SK-N-SH (cell line): Measurements from ENCODE around the gene ARPC5L. TPM values are rescaled to one million over a fixed set of nuclear protein-coding genes. Genes with fewer than 3 reads are reported as not detected.

Experiments
- CTCF ChIA-PET: fragments of 300-600, 350-600 bp; formaldehyde crosslinking; extraction: SDS; loops from one replicate; lab custom pipeline; 2021; lab: Yijun Ruan, JAX
- POLR2A ChIA-PET: fragments of 350-600 bp; sonication (Branson Sonifier 250); formaldehyde crosslinking; extraction: SDS; loops from one replicate; lab custom pipeline; 2020; ENCODE audit warnings: antibody characterized with exemption, inconsistent platforms; lab: Yijun Ruan, JAX
- DNase-seq: peaks from one replicate; pipeline ENCODE4 v3.0.0; 2012
- H2AFZ ChIP-seq: fragments of 200-600 bp; sonication (generic); 2 replicates; pipeline ENCODE4 v1.8.1; 2016; ENCODE audit warnings: antibody characterized with exemption, mild to moderate bottlenecking, low read depth
- H3F3A ChIP-seq: fragments of 200-600 bp; sonication (generic); replicated peaks from 2 replicates; pipeline ENCODE3; 2016; ENCODE audit warnings: antibody characterized with exemption, mild to moderate bottlenecking; ENCODE audit not compliant: insufficient read depth
- H3K27ac ChIP-seq, 2 experiments: fragments of 200-500 bp in 1 of 2; fragments of 200-600 bp in 1 of 2; sonication (Bioruptor generic) in 1 of 2; sonication (generic), shearing (Covaris generic) in 1 of 2; 2 replicates each; pipeline versions ENCODE4 v1.5.1 to v1.6.1; 2014 to 2016; ENCODE audit warnings: low read depth in 2 of 2, inconsistent platforms in 1 of 2, low read length in 1 of 2, mild to moderate bottlenecking in 1 of 2, mixed read lengths in 1 of 2
- H3K27me3 ChIP-seq: fragments of 200-600 bp; sonication (generic), shearing (Covaris generic); 2 replicates; pipeline ENCODE4 v1.6.1; 2016; ENCODE audit warnings: mixed run types; ENCODE audit not compliant: insufficient read depth
- H3K36me3 ChIP-seq, 2 experiments: fragments of 200-500 bp in 1 of 2; fragments of 200-600 bp in 1 of 2; sonication (Bioruptor generic) in 1 of 2; sonication (generic) in 1 of 2; replicated peaks in 1 of 2; 2 replicates each; pipeline versions ENCODE3 to v1.5.1; 2014 to 2016; ENCODE audit warnings: low read length in 1 of 2, mild to moderate bottlenecking in 1 of 2; ENCODE audit not compliant: insufficient read depth in 2 of 2, control insufficient read depth in 1 of 2
- H3K4me1 ChIP-seq, 2 experiments: fragments of 200-500 bp in 1 of 2; fragments of 200-600 bp in 1 of 2; sonication (Bioruptor generic) in 1 of 2; sonication (generic), shearing (Covaris generic) in 1 of 2; 2 replicates each; pipeline versions ENCODE4 v1.5.1 to v1.6.1; 2014 to 2016; ENCODE audit warnings: low read depth in 1 of 2, low read length in 1 of 2, mixed run types in 1 of 2; ENCODE audit not compliant: insufficient read depth in 2 of 2, control insufficient read depth in 1 of 2
- H3K4me2 ChIP-seq: fragments of 200-600 bp; sonication (generic), shearing (Covaris generic); 2 replicates; pipeline ENCODE4 v1.6.1; 2017; ENCODE audit warnings: mixed run types
- H3K4me3 ChIP-seq, 2 experiments: fragments of 200-500 bp in 1 of 2; fragments of 200-600 bp in 1 of 2; sonication (Bioruptor generic) in 1 of 2; sonication (generic), shearing (Covaris generic) in 1 of 2; 2 replicates each; pipeline versions ENCODE4 v1.5.1 to v1.8.1; 2014 to 2016; ENCODE audit warnings: low read depth in 2 of 2, inconsistent platforms in 1 of 2, low read length in 1 of 2, mild to moderate bottlenecking in 1 of 2, mixed read lengths in 1 of 2, moderate library complexity in 1 of 2
- H3K79me2 ChIP-seq: fragments of 200-600 bp; sonication (generic); 2 replicates; pipeline ENCODE4 v1.8.1; 2017; ENCODE audit warnings: mild to moderate bottlenecking; ENCODE audit not compliant: insufficient read depth
- H3K9ac ChIP-seq: fragments of 200-600 bp; sonication (generic); 2 replicates; pipeline ENCODE4 v1.6.1; 2017; ENCODE audit warnings: mixed run types
- H3K9me2 ChIP-seq: fragments of 200-600 bp; sonication (generic); 2 replicates; pipeline ENCODE4 v1.6.1; 2017; ENCODE audit warnings: mixed run types
- H3K9me3 ChIP-seq: fragments of 200-600 bp; sonication (generic); 2 replicates; pipeline ENCODE4 v1.6.1; 2017; ENCODE audit warnings: mixed run types, mild to moderate bottlenecking, moderate library complexity
- H4K20me1 ChIP-seq: fragments of 200-600 bp; sonication (generic); 2 replicates; pipeline ENCODE4 v1.6.1; 2017; ENCODE audit warnings: mild to moderate bottlenecking, mixed run types; ENCODE audit not compliant: insufficient read depth
- EP300 ChIP-seq, 2 experiments: IDR thresholded peaks; 2 replicates each; pipeline versions ENCODE4 v1.4.0 to v1.6.1; 2012; ENCODE audit warnings: borderline replicate concordance in 1 of 2, low read depth in 1 of 2, low read length in 1 of 2
- FOXJ3 ChIP-seq: sonication (generic); formaldehyde crosslinking; IDR thresholded peaks from 2 replicates; pipeline ENCODE4 v1.5.1; 2020; ENCODE audit warnings: mild to moderate bottlenecking, missing genetic modification reagents
- FOXM1 ChIP-seq: IDR thresholded peaks from 2 replicates; pipeline ENCODE4 v1.4.0; 2012; ENCODE audit warnings: low read depth, mild to moderate bottlenecking
- GABPA ChIP-seq: IDR thresholded peaks from 2 replicates; pipeline ENCODE4 v1.4.0; 2012; ENCODE audit warnings: low read depth, mild to moderate bottlenecking
- JUND ChIP-seq: IDR thresholded peaks from 2 replicates; pipeline ENCODE4 v1.4.0; 2012
- MEF2A ChIP-seq: IDR thresholded peaks from 2 replicates; pipeline ENCODE4 v1.4.0; 2012; ENCODE audit warnings: low read depth, borderline replicate concordance
- MXI1 ChIP-seq: IDR thresholded peaks from 2 replicates; pipeline ENCODE4 v1.6.1; 2012; ENCODE audit warnings: mild to moderate bottlenecking, low read depth, low read length, improper control_type of control experiment
- NFIC ChIP-seq: IDR thresholded peaks from 2 replicates; pipeline ENCODE4 v1.4.0; 2012; ENCODE audit warnings: borderline replicate concordance
- POLR2AphosphoS5 ChIP-seq: IDR thresholded peaks from 2 replicates; pipeline ENCODE4 v1.6.1; 2012; ENCODE audit warnings: low read depth, low read length
- RAD21 ChIP-seq: IDR thresholded peaks from 2 replicates; pipeline ENCODE4 v1.6.1; 2012; ENCODE audit warnings: mild to moderate bottlenecking, low read length
- RXRA ChIP-seq: IDR thresholded peaks from 2 replicates; pipeline ENCODE4 v1.4.0; 2012; ENCODE audit warnings: low read depth, mild to moderate bottlenecking, borderline replicate concordance
- TAF1 ChIP-seq: IDR thresholded peaks from 2 replicates; pipeline ENCODE4 v1.6.1; 2012; ENCODE audit warnings: low read depth, mild to moderate bottlenecking, low read length, moderate library complexity, borderline replicate concordance
- TCF12 ChIP-seq: IDR thresholded peaks from 2 replicates; pipeline ENCODE4 v1.4.0; 2012
- TEAD4 ChIP-seq: IDR thresholded peaks from 2 replicates; pipeline ENCODE4 v1.4.0; 2012; ENCODE audit warnings: mild to moderate bottlenecking, borderline replicate concordance; ENCODE audit not compliant: insufficient read depth
- WGBS: methylation state at CpG from one replicate; pipeline ENCODE4 v1.1.6; 2017; ENCODE audit warnings: low lambda C conversion rate; 5-methylcytosine and 5-hydroxymethylcytosine counted together
- polyA plus RNA-seq, 3 experiments: library from polyadenylated mRNA; depleted of rRNA; stranded (reverse); fragments of >200 nt; gene quantifications; 2 replicates each; pipeline ENCODE4 v1.2.3, GENCODE V29; 2012
- TF ChIP-seq, protein P1 (sequence below): IDR thresholded peaks from 2 replicates; pipeline ENCODE4 v1.6.1; 2012; ENCODE audit warnings: mild to moderate bottlenecking, low read depth, low read length, moderate library complexity

ARPC5L gene
- polyA plus RNA-seq, 1 of the 3 experiments (the other 2 are of a cell fraction): 73.1 TPM

- Histone ChIP-seq H3K4me1 (no peaks in the 10 kb centered on the region), H3K27ac (no peak overlapping the region), H3K9ac (no peak overlapping the region), H3K4me2 (no peak overlapping the region), H3K27me3 (no peaks in the 10 kb centered on the region), H3K36me3 (peaks cover 11 to 60% of the 10 kb centered on the region in 2 experiments), H3K9me2 (no peaks in the 10 kb centered on the region), H4K20me1 (no peaks in the 10 kb centered on the region), H2AFZ (no peak overlapping the region), H3K79me2 (no peaks in the 10 kb centered on the region), H3K9me3 (no peaks in the 10 kb centered on the region), H3F3A (peaks cover 6% of the 10 kb centered on the region), H3K4me3 (no peak overlapping the region)
- no peak for DNase-seq
- POLR2A ChIA-PET: no interaction called here
- CTCF ChIA-PET: interaction anchor here (1.5 kb wide), 1 partner anchor 9 kb away, joined by 5 read pairs; no protein-coding TSS in a partner anchor
- WGBS: 89% methylated on average over 4 of the region's 4 CpGs
- TF ChIP-seq MEF2A: no peak
- TF ChIP-seq RXRA: no peak
- TF ChIP-seq RAD21: no peak
- TF ChIP-seq FOXJ3 (CRISPR knock-in tag): no peak
- TF ChIP-seq TEAD4: no peak
- no peak for TF ChIP-seq NFIC
- no peak for TF ChIP-seq GABPA
Observed at GRCh38 chr9:124884376-124884775, 22.4 kb downstream of the ARPC5L start.

DNA sequence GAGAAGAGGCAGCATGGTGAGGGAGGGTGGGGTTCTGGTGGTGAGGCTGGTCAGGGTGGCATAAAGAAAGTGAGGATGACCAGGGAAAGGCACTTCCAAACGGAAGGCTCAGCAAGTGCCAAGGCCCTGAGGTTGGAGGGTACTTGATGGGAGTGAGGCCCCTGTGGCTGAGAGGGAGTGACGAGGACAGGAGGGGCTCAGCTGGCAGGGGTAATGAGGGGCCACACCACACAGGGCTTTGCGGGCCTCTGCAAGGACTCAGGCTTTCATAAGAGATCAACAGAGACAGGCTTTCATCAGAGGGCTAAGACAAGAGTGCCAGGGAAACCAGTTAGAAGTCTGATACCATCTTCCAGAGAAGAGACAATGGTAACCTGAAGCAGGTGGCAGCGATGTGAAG is 23.6 kb downstream of the ARPC5L start:
- no peaks in the 10 kb centered on the region for H3K27me3 ChIP-seq
- POLR2A ChIA-PET: no interaction called here

DNA sequence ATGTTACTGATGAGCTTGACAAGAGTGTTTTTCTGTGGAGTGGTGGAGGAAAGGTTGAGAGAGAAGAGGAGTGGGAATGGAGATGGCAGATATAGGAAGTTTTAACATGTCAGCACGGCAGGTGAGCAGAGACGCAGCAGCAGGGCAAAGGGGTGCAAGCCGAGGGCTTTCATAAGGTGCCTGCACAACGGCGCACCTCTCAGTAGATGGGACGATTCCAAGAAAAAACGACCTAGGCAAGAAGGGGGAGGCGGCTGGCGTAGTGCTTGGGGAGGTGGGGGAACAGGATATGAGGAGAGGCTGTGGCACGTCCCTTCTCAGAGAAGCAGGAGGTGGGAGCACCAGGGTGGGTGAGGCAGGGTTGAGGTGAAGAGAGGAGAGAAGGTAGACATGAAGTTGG is 24.5 kb downstream of the ARPC5L start:
- Histone ChIP-seq H2AFZ (no peak overlapping the region), H3K27me3 (no peaks in the 10 kb centered on the region), H3K4me2 (no peak overlapping the region), H3K9ac (no peak overlapping the region), H3F3A (no peaks in the 10 kb centered on the region), H3K9me3 (no peaks in the 10 kb centered on the region), H3K9me2 (no peaks in the 10 kb centered on the region), H4K20me1 (no peaks in the 10 kb centered on the region), H3K27ac (no peak overlapping the region), H3K36me3 (peaks cover 0 to 54% of the 10 kb centered on the region in 2 experiments)
- CTCF ChIA-PET: no interaction called here
- 89% methylated on average over 10 of the region's 10 CpGs for WGBS
- DNase-seq: no peak
- TF ChIP-seq FOXM1: no peak
- no peak for TF ChIP-seq RXRA
- TF ChIP-seq TAF1: no peak
- TF ChIP-seq MXI1: no peak
- TF ChIP-seq, protein P1, sequence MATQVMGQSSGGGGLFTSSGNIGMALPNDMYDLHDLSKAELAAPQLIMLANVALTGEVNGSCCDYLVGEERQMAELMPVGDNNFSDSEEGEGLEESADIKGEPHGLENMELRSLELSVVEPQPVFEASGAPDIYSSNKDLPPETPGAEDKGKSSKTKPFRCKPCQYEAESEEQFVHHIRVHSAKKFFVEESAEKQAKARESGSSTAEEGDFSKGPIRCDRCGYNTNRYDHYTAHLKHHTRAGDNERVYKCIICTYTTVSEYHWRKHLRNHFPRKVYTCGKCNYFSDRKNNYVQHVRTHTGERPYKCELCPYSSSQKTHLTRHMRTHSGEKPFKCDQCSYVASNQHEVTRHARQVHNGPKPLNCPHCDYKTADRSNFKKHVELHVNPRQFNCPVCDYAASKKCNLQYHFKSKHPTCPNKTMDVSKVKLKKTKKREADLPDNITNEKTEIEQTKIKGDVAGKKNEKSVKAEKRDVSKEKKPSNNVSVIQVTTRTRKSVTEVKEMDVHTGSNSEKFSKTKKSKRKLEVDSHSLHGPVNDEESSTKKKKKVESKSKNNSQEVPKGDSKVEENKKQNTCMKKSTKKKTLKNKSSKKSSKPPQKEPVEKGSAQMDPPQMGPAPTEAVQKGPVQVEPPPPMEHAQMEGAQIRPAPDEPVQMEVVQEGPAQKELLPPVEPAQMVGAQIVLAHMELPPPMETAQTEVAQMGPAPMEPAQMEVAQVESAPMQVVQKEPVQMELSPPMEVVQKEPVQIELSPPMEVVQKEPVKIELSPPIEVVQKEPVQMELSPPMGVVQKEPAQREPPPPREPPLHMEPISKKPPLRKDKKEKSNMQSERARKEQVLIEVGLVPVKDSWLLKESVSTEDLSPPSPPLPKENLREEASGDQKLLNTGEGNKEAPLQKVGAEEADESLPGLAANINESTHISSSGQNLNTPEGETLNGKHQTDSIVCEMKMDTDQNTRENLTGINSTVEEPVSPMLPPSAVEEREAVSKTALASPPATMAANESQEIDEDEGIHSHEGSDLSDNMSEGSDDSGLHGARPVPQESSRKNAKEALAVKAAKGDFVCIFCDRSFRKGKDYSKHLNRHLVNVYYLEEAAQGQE: no peak
- TF ChIP-seq EP300 (IDR thresholded peaks at IDR 0.05; ENCODE audit: borderline replicate concordance in 1 of 2, low read depth in 1 of 2, low read length in 1 of 2): no peak
- TF ChIP-seq, all 33 proteins: peak for 0
- POLR2A ChIA-PET: no interaction called here
- H3K4me1 ChIP-seq: no peaks in the 10 kb centered on the region
- no peaks in the 10 kb centered on the region for H3K79me2 ChIP-seq
- H3K4me3 ChIP-seq: no peak overlapping the region

More for the DNA sequence above, 23.6 kb downstream of the ARPC5L start:
- no peaks in the 10 kb centered on the region for H3K9me3 ChIP-seq
- CTCF ChIA-PET: no interaction called here
- no peak overlapping the region for H3K4me2 ChIP-seq
- no peaks in the 10 kb centered on the region for H3K4me1 ChIP-seq
- TF ChIP-seq RAD21 (no peak), POLR2AphosphoS5 (no peak), TCF12 (no peak), JUND (no peak)
- TF ChIP-seq, all 33 proteins: peak for 0
- H3K79me2 ChIP-seq: no peaks in the 10 kb centered on the region
- DNase-seq: no peak
- 85% methylated on average over 4 of the region's 4 CpGs for WGBS
- H3K27ac ChIP-seq: no peak overlapping the region
- no peaks in the 10 kb centered on the region for H3F3A ChIP-seq
- peaks cover 0 to 59% of the 10 kb centered on the region in 2 experiments for H3K36me3 ChIP-seq
- H3K4me3 ChIP-seq: no peak overlapping the region
- H3K9ac ChIP-seq: no peak overlapping the region
- H2AFZ ChIP-seq: no peak overlapping the region
- H4K20me1 ChIP-seq: no peaks in the 10 kb centered on the region
- H3K9me2 ChIP-seq: no peaks in the 10 kb centered on the region
